Loucy (cell line): ENCODE data around the gene CALN1.

Experiments
- EZH2phosphoT487 ChIP-seq: fragments of 200-600 bp; IDR thresholded peaks from 2 replicates; pipeline ENCODE4 v1.6.1; 2018; ENCODE audit warnings: antibody characterized with exemption, mild to moderate bottlenecking, moderate library complexity, borderline replicate concordance
- TF ChIP-seq, protein P1 (sequence below): fragments of 200-600 bp; sonication (generic); conservative IDR thresholded peaks from 2 replicates; pipeline ENCODE4 v1.5.1; 2014; ENCODE audit warnings: mild to moderate bottlenecking, antibody characterized with exemption, low read length

DNA sequence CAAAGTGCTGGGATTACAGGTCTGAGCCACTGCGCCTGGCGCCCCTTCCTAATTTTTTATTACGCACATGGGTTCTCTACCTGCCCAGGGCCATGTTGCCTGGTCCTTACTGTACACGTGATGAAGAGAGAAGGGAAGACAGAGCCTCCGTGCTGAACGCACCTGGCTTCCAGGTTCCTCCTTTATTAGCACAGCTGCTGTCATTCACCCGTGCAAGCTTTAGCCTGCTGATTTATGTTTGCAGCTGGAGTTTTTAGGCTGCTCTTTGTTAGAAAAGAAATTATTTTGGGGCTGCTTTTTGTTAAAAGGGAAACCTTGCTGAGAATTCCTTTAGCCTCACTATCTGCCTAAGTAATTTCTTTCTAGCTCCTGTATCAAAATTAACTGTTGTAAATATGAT, 417.0 kb downstream of the CALN1 start:
- TF ChIP-seq, protein P1, sequence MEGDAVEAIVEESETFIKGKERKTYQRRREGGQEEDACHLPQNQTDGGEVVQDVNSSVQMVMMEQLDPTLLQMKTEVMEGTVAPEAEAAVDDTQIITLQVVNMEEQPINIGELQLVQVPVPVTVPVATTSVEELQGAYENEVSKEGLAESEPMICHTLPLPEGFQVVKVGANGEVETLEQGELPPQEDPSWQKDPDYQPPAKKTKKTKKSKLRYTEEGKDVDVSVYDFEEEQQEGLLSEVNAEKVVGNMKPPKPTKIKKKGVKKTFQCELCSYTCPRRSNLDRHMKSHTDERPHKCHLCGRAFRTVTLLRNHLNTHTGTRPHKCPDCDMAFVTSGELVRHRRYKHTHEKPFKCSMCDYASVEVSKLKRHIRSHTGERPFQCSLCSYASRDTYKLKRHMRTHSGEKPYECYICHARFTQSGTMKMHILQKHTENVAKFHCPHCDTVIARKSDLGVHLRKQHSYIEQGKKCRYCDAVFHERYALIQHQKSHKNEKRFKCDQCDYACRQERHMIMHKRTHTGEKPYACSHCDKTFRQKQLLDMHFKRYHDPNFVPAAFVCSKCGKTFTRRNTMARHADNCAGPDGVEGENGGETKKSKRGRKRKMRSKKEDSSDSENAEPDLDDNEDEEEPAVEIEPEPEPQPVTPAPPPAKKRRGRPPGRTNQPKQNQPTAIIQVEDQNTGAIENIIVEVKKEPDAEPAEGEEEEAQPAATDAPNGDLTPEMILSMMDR = no peak
- TF ChIP-seq EZH2phosphoT487 = no peak
